Measurements from ENCODE around the gene ARMC8.

The ARMC8 gene

DNA sequence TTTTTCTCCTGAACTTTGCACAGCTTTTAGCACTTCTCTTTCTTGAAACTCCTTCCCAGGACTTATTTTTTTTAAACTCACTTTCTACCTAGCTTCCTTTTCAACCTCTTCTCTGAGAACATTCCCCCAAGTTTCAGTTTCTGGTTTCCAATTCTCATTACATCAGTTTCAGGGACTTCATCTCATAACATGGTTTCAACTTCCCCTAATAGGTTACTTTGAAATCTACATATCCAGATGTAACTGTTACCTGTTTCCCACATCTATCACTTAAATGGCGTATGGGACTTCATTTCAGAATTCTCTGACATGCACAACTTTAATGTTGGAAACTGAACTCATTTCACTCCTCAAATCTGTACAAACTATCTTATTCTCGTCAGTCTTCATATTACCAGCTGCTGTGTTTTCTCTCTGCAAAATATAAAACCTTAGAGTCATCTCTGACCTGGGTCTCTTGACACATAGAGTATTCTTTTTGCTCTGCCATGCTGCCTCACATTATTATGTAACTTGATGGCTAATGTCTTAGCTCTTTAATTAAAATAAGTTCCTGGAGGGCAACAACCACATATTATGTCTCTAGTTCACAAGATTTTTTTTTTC, 84.2 kb downstream of the ARMC8 start:
- no peak overlapping the region for H3K27ac ChIP-seq (ENCODE audit: low read depth, low read length)
- no peak overlapping the region for H3K4me3 ChIP-seq (ENCODE audit: low read depth, low read length)
- H3K36me3 ChIP-seq (ENCODE audit: control insufficient read depth, insufficient read depth, low read length) = peaks cover 72% of the 10 kb centered on the region
- H3K9ac ChIP-seq (ENCODE audit: low read depth, low read length) = no peak overlapping the region
- H3K4me1 ChIP-seq (ENCODE audit: control insufficient read depth, insufficient read depth, low read length) = no peaks in the 10 kb centered on the region
- no peaks in the 10 kb centered on the region for H3K9me3 ChIP-seq (ENCODE audit: control insufficient read depth, insufficient read depth, low read length)
- H3K27me3 ChIP-seq (ENCODE audit: control insufficient read depth, insufficient read depth, low read length) = no peaks in the 10 kb centered on the region

GRCh38 chr3:138281561-138281960, 94.5 kb downstream of the ARMC8 start:
- Histone ChIP-seq H3K27ac (ENCODE audit: low read depth, low read length) (no peak overlapping the region), H3K4me1 (ENCODE audit: control insufficient read depth, insufficient read depth, low read length) (no peaks in the 10 kb centered on the region), H3K4me3 (ENCODE audit: low read depth, low read length) (no peak overlapping the region), H3K36me3 (ENCODE audit: control insufficient read depth, insufficient read depth, low read length) (peaks cover 24% of the 10 kb centered on the region), H3K9me3 (ENCODE audit: control insufficient read depth, insufficient read depth, low read length) (no peaks in the 10 kb centered on the region), H3K9ac (ENCODE audit: low read depth, low read length) (no peak overlapping the region), H3K27me3 (ENCODE audit: control insufficient read depth, insufficient read depth, low read length) (no peaks in the 10 kb centered on the region)

DNA sequence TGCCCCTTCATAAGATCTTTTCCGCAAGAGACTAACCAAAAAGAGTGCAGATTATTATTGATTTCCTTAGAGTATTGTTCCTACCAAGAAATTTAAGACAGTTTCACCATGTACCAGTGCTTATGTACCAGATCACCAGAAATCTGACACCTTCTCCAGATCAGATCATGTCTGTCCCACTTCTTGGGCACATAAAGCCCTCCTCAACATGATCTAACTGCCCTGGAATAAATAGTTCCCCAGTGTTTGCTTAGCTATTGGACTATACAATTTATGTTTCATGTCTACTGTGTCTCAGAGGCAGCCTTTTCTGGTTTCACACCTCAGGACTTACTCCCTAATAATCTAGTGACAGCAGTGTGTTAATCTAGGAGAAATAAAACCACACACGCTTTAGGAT, 95.7 kb downstream of the ARMC8 start:
- Histone ChIP-seq H3K27ac (ENCODE audit: low read depth, low read length) (no peak overlapping the region), H3K9ac (ENCODE audit: low read depth, low read length) (no peak overlapping the region), H3K4me3 (ENCODE audit: low read depth, low read length) (no peak overlapping the region), H3K9me3 (ENCODE audit: control insufficient read depth, insufficient read depth, low read length) (no peaks in the 10 kb centered on the region), H3K27me3 (ENCODE audit: control insufficient read depth, insufficient read depth, low read length) (no peaks in the 10 kb centered on the region), H3K4me1 (ENCODE audit: control insufficient read depth, insufficient read depth, low read length) (no peaks in the 10 kb centered on the region), H3K36me3 (ENCODE audit: control insufficient read depth, insufficient read depth, low read length) (peaks cover 29% of the 10 kb centered on the region)

GRCh38 chr3:138284079-138284478, 97.0 kb downstream of the ARMC8 start:
- Histone ChIP-seq H3K27ac (ENCODE audit: low read depth, low read length) (no peak overlapping the region), H3K4me3 (ENCODE audit: low read depth, low read length) (no peak overlapping the region), H3K27me3 (ENCODE audit: control insufficient read depth, insufficient read depth, low read length) (no peaks in the 10 kb centered on the region), H3K36me3 (ENCODE audit: control insufficient read depth, insufficient read depth, low read length) (peaks cover 38% of the 10 kb centered on the region), H3K9me3 (ENCODE audit: control insufficient read depth, insufficient read depth, low read length) (no peaks in the 10 kb centered on the region), H3K4me1 (ENCODE audit: control insufficient read depth, insufficient read depth, low read length) (no peaks in the 10 kb centered on the region), H3K9ac (ENCODE audit: low read depth, low read length) (no peak overlapping the region)

GRCh38 chr3:138284957-138285477, 97.9 kb downstream of the ARMC8 start:
- H3K36me3 ChIP-seq (ENCODE audit: control insufficient read depth, insufficient read depth, low read length) = peaks cover 47% of the 10 kb centered on the region

DNA sequence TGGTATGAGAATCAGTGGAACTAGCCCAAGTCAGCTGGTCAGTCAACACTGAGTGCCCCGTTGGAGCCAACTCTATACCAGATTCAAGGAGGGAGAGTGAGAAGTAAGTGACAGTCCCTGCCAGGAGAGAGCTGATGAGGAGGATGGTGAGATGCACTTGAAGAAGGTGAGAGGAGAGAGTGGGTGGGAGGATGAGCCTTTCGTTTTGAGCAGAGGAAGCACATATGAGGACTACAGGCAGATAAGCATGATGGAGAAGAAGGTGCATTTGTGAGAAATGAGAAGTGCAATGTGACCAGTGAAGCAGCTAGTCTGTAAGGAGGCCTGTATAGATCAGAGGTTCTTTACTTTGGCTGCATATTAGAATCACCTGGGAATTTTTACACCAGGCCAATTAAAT, 102.2 kb downstream of the ARMC8 start:
- H3K9ac ChIP-seq (ENCODE audit: low read depth, low read length) = no peak overlapping the region
- no peaks in the 10 kb centered on the region for H3K27me3 ChIP-seq (ENCODE audit: control insufficient read depth, insufficient read depth, low read length)
- no peak overlapping the region for H3K27ac ChIP-seq (ENCODE audit: low read depth, low read length)
- H3K4me3 ChIP-seq (ENCODE audit: low read depth, low read length) = no peak overlapping the region
- no peaks in the 10 kb centered on the region for H3K9me3 ChIP-seq (ENCODE audit: control insufficient read depth, insufficient read depth, low read length)
- peaks cover 80% of the 10 kb centered on the region for H3K36me3 ChIP-seq (ENCODE audit: control insufficient read depth, insufficient read depth, low read length)
- H3K4me1 ChIP-seq (ENCODE audit: control insufficient read depth, insufficient read depth, low read length) = no peaks in the 10 kb centered on the region

More at GRCh38 chr3:138284957-138285477, 97.9 kb downstream of the ARMC8 start:
- H3K9me3 ChIP-seq (ENCODE audit: control insufficient read depth, insufficient read depth, low read length) = no peaks in the 10 kb centered on the region
- H3K27me3 ChIP-seq (ENCODE audit: control insufficient read depth, insufficient read depth, low read length) = no peaks in the 10 kb centered on the region
- no peak overlapping the region for H3K9ac ChIP-seq (ENCODE audit: low read depth, low read length)
- no peak overlapping the region for H3K27ac ChIP-seq (ENCODE audit: low read depth, low read length)
- H3K4me3 ChIP-seq (ENCODE audit: low read depth, low read length) = no peak overlapping the region
- no peaks in the 10 kb centered on the region for H3K4me1 ChIP-seq (ENCODE audit: control insufficient read depth, insufficient read depth, low read length)

- no peak overlapping the region for H3K4me3 ChIP-seq (ENCODE audit: low read depth, low read length)
- no peaks in the 10 kb centered on the region for H3K27me3 ChIP-seq (ENCODE audit: control insufficient read depth, insufficient read depth, low read length)
- H3K9ac ChIP-seq (ENCODE audit: low read depth, low read length) = no peak overlapping the region
- no peaks in the 10 kb centered on the region for H3K4me1 ChIP-seq (ENCODE audit: control insufficient read depth, insufficient read depth, low read length)
- H3K27ac ChIP-seq (ENCODE audit: low read depth, low read length) = no peak overlapping the region
- peaks cover 78% of the 10 kb centered on the region for H3K36me3 ChIP-seq (ENCODE audit: control insufficient read depth, insufficient read depth, low read length)
- no peaks in the 10 kb centered on the region for H3K9me3 ChIP-seq (ENCODE audit: control insufficient read depth, insufficient read depth, low read length)
Measured at GRCh38 chr3:138289701-138290100, 102.6 kb downstream of the ARMC8 start.

DNA sequence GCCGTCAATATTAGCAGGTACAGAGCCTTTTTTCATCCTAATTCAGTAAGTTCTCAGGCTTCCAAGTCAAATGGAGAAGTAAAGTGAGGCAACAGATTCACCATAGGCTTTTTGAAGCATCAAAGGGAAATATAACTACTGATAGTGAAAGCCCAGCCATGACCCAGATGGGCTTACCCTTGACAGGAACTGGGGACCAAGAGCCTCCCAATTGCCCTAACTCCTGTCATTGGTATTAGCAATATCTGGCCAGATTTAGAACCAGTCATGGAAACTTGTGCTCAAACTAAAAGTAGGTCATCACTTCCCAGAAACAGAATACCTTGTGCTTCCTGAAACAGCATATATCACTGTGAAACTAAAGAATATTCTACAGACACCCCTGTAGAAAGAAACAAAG, 109.5 kb downstream of the ARMC8 start:
- Histone ChIP-seq H3K27ac (ENCODE audit: low read depth, low read length) (no peak overlapping the region), H3K27me3 (ENCODE audit: control insufficient read depth, insufficient read depth, low read length) (no peaks in the 10 kb centered on the region), H3K9me3 (ENCODE audit: control insufficient read depth, insufficient read depth, low read length) (no peaks in the 10 kb centered on the region), H3K36me3 (ENCODE audit: control insufficient read depth, insufficient read depth, low read length) (peaks cover 55% of the 10 kb centered on the region), H3K4me1 (ENCODE audit: control insufficient read depth, insufficient read depth, low read length) (no peaks in the 10 kb centered on the region), H3K4me3 (ENCODE audit: low read depth, low read length) (no peak overlapping the region), H3K9ac (ENCODE audit: low read depth, low read length) (no peak overlapping the region)

DNA sequence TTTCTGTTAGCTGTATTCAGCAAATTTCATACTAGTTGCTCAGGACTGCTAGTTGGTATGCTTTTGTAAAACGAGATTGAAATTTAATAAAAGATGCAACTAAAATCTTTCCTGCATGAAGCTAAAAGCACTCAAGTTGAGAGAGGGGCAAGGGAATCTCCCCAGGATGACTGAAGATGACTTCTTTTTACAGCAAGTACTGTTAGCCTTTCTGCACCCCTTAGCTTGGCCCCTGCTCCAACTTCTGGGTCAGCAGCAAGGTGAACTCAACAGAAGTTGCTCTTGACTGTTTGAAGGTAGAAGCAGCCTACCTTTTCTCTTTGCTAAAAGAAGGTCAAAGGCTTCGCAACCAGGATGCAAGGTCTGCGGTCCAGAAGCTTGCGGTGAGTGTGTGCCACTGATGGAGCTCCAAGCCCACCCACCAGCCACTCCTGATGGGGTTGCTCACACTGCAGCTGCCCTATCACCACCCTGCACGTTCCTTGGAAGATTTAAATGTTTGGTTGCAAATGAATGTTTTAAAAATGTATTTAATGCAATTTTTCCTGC, 110.0 kb downstream of the ARMC8 start:
- Histone ChIP-seq H3K9me3 (ENCODE audit: control insufficient read depth, insufficient read depth, low read length) (no peaks in the 10 kb centered on the region), H3K4me3 (ENCODE audit: low read depth, low read length) (no peak overlapping the region), H3K27me3 (ENCODE audit: control insufficient read depth, insufficient read depth, low read length) (no peaks in the 10 kb centered on the region), H3K27ac (ENCODE audit: low read depth, low read length) (no peak overlapping the region), H3K36me3 (ENCODE audit: control insufficient read depth, insufficient read depth, low read length) (peaks cover 54% of the 10 kb centered on the region), H3K4me1 (ENCODE audit: control insufficient read depth, insufficient read depth, low read length) (no peaks in the 10 kb centered on the region), H3K9ac (ENCODE audit: low read depth, low read length) (no peak overlapping the region)

DNA sequence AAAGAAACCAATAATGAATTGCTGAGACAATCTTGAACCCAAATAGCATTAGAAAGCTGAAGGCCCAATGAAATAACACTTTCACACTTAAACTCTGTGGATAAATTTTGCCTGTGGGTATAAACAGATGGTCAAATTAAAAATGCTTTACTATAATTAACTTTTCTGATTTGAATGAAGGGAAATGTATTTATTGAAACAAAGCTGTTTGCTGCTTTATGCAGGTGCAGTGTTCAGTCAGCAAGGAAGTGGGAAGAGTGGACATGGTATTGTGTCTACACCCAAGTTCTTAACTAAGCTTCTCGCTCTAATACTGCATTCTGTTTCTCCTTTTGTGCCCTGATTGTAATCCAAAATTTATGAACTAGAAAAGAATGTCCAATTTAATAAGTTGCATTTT, 110.8 kb downstream of the ARMC8 start:
- Histone ChIP-seq H3K27ac (ENCODE audit: low read depth, low read length) (no peak overlapping the region), H3K27me3 (ENCODE audit: control insufficient read depth, insufficient read depth, low read length) (no peaks in the 10 kb centered on the region), H3K9ac (ENCODE audit: low read depth, low read length) (no peak overlapping the region), H3K36me3 (ENCODE audit: control insufficient read depth, insufficient read depth, low read length) (peaks cover 47% of the 10 kb centered on the region), H3K4me1 (ENCODE audit: control insufficient read depth, insufficient read depth, low read length) (no peaks in the 10 kb centered on the region), H3K9me3 (ENCODE audit: control insufficient read depth, insufficient read depth, low read length) (no peaks in the 10 kb centered on the region), H3K4me3 (ENCODE audit: low read depth, low read length) (no peak overlapping the region)

GRCh38 chr3:138300647-138301046, 113.5 kb downstream of the ARMC8 start:
- Histone ChIP-seq H3K9ac (ENCODE audit: low read depth, low read length) (no peak overlapping the region), H3K36me3 (ENCODE audit: control insufficient read depth, insufficient read depth, low read length) (peaks cover 25% of the 10 kb centered on the region), H3K27me3 (ENCODE audit: control insufficient read depth, insufficient read depth, low read length) (no peaks in the 10 kb centered on the region), H3K9me3 (ENCODE audit: control insufficient read depth, insufficient read depth, low read length) (no peaks in the 10 kb centered on the region), H3K27ac (ENCODE audit: low read depth, low read length) (no peak overlapping the region), H3K4me1 (ENCODE audit: control insufficient read depth, insufficient read depth, low read length) (no peaks in the 10 kb centered on the region), H3K4me3 (ENCODE audit: low read depth, low read length) (no peak overlapping the region)

Data from HUES48 (cell line).